ENCODE measurements around the gene FAM114A1. TPM values are rescaled to one million over a fixed set of nuclear protein-coding genes. Genes with fewer than 3 reads are reported as not detected.

Gene FAM114A1
- total RNA-seq, 2 donors from 2014 or later, result 19.3 to 39.3 TPM

DNA sequence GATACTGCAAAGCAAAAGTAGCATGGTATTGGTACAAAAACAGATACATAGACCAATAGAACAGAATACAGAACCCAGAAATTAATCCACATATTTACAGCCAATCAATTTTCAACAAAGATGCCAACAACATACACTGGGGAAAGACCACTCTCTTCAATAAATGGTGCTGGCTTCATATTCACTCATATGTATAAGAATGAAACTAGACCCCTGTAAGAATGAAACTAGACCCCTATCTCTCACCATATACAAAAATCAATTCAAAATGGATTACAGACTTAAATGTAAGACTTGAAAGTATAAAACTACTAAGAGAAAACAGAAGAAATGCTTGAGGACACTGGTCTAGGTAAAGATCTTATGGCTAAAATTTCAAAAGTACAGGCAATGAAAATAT is 30.3 kb upstream of the FAM114A1 start:
- H3K4me3 ChIP-seq (ENCODE audit: low read length), result no peak overlapping the region
- TF ChIP-seq, protein P1, sequence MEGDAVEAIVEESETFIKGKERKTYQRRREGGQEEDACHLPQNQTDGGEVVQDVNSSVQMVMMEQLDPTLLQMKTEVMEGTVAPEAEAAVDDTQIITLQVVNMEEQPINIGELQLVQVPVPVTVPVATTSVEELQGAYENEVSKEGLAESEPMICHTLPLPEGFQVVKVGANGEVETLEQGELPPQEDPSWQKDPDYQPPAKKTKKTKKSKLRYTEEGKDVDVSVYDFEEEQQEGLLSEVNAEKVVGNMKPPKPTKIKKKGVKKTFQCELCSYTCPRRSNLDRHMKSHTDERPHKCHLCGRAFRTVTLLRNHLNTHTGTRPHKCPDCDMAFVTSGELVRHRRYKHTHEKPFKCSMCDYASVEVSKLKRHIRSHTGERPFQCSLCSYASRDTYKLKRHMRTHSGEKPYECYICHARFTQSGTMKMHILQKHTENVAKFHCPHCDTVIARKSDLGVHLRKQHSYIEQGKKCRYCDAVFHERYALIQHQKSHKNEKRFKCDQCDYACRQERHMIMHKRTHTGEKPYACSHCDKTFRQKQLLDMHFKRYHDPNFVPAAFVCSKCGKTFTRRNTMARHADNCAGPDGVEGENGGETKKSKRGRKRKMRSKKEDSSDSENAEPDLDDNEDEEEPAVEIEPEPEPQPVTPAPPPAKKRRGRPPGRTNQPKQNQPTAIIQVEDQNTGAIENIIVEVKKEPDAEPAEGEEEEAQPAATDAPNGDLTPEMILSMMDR (conservative IDR thresholded peaks at IDR 0.05), result no peak
- no peak overlapping the region for H3K9ac ChIP-seq (ENCODE audit: extremely low read depth, low read length, poor library complexity, severe bottlenecking)
- H3K4me1 ChIP-seq (ENCODE audit: control insufficient read depth, insufficient read depth, low read length), result no peaks in the 10 kb centered on the region
- H3K9me3 ChIP-seq (ENCODE audit: control insufficient read depth, low read length), result no peaks in the 10 kb centered on the region
- H3K27ac ChIP-seq (ENCODE audit: low read depth, low read length), result no peak overlapping the region
- H3K9me3 Mint-ChIP-seq, result peaks cover 4% of the 10 kb centered on the region
- no peaks in the 10 kb centered on the region for H3K36me3 Mint-ChIP-seq (ENCODE audit: low read depth)
- no peaks in the 10 kb centered on the region for H3K27me3 ChIP-seq (ENCODE audit: control insufficient read depth, insufficient read depth, low read length, poor library complexity, severe bottlenecking)
- no peak for DNase-seq
- no peaks in the 10 kb centered on the region for H3K36me3 ChIP-seq (ENCODE audit: control insufficient read depth, insufficient read depth, low read length)
- no peaks in the 10 kb centered on the region for H3K4me1 Mint-ChIP-seq
- no peaks in the 10 kb centered on the region for H3K27me3 Mint-ChIP-seq (ENCODE audit: insufficient read depth)
- H3K27ac Mint-ChIP-seq, result no peak overlapping the region
- H3K4me3 Mint-ChIP-seq, result no peak overlapping the region

DNA sequence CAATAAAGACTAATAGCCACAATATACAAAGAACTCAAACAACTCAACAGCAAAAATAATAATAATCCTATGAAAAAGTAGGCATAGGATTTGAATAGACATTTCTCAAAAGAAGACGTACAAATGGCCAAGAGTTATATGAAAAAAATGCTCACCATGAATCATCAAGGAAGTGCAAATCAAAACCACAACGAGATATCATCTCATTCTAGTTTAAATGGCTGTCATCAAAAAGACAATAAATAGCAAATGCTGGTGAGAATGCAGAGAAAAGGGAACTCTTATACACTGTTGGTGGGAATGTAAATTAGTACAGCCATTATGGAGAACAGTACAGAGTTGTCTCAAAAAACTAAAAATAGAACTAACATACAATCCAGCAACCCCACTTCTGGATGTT is 29.8 kb upstream of the FAM114A1 start:
- Histone ChIP-seq H3K9me3 (ENCODE audit: control insufficient read depth, low read length) (no peaks in the 10 kb centered on the region), H3K4me1 (ENCODE audit: control insufficient read depth, insufficient read depth, low read length) (no peaks in the 10 kb centered on the region), H3K4me3 (ENCODE audit: low read length) (no peak overlapping the region), H3K9ac (ENCODE audit: extremely low read depth, low read length, poor library complexity, severe bottlenecking) (no peak overlapping the region), H3K27me3 (ENCODE audit: control insufficient read depth, insufficient read depth, low read length, poor library complexity, severe bottlenecking) (no peaks in the 10 kb centered on the region), H3K27ac (ENCODE audit: low read depth, low read length) (no peak overlapping the region), H3K36me3 (ENCODE audit: control insufficient read depth, insufficient read depth, low read length) (no peaks in the 10 kb centered on the region)
- no peak for DNase-seq
- no peaks in the 10 kb centered on the region for H3K4me1 Mint-ChIP-seq
- H3K27ac Mint-ChIP-seq, result no peak overlapping the region
- peaks cover 4% of the 10 kb centered on the region for H3K9me3 Mint-ChIP-seq
- TF ChIP-seq, protein P1 (conservative IDR thresholded peaks at IDR 0.05), result no peak
- H3K36me3 Mint-ChIP-seq (ENCODE audit: low read depth), result no peaks in the 10 kb centered on the region
- no peak overlapping the region for H3K4me3 Mint-ChIP-seq
- WGBS, 2 experiments (ENCODE audit: insufficient coverage in 1 of 2, insufficient read length in 1 of 2), result 90 to 93% methylated on average over 2 of the region's 2 CpGs
- H3K27me3 Mint-ChIP-seq (ENCODE audit: insufficient read depth), result no peaks in the 10 kb centered on the region

DNA sequence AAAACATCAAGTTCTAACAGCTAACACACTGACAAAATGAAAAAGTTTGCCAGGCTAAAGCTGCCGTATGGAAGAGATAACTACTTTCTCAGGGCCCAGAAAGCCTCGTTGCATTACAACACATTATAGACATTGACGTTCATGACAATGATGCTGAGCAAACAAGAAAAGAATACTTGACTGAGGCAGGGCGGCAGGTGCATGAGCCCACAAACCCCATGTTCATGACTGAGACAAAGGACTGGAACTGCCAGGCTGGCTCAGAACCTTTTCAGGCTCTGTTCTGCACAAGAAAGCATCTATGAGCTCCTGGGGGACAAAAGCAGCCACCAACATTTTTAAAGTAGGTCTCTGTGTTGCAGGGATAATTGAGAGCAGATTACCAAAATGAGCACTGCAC is 24.6 kb upstream of the FAM114A1 start:
- H3K9ac ChIP-seq (ENCODE audit: extremely low read depth, low read length, poor library complexity, severe bottlenecking), result no peak overlapping the region
- H3K4me3 Mint-ChIP-seq, result no peak overlapping the region
- H3K27me3 ChIP-seq (ENCODE audit: control insufficient read depth, insufficient read depth, low read length, poor library complexity, severe bottlenecking), result no peaks in the 10 kb centered on the region
- TF ChIP-seq, protein P1 (conservative IDR thresholded peaks at IDR 0.05), result no peak
- no peaks in the 10 kb centered on the region for H3K27me3 Mint-ChIP-seq (ENCODE audit: insufficient read depth)
- H3K4me1 Mint-ChIP-seq, result no peaks in the 10 kb centered on the region
- H3K36me3 Mint-ChIP-seq (ENCODE audit: low read depth), result no peaks in the 10 kb centered on the region
- H3K9me3 ChIP-seq (ENCODE audit: control insufficient read depth, low read length), result no peaks in the 10 kb centered on the region
- H3K4me1 ChIP-seq (ENCODE audit: control insufficient read depth, insufficient read depth, low read length), result no peaks in the 10 kb centered on the region
- peaks cover 10% of the 10 kb centered on the region for H3K9me3 Mint-ChIP-seq
- no peak overlapping the region for H3K27ac Mint-ChIP-seq
- H3K4me3 ChIP-seq (ENCODE audit: low read length), result no peak overlapping the region
- DNase-seq, result no peak
- peak overlapping the region; percentile 66 for H3K27ac ChIP-seq (ENCODE audit: low read depth, low read length)
- no peaks in the 10 kb centered on the region for H3K36me3 ChIP-seq (ENCODE audit: control insufficient read depth, insufficient read depth, low read length)
- 70 to 85% methylated on average over 4 of the region's 4 CpGs for WGBS, 2 experiments (ENCODE audit: insufficient coverage in 1 of 2, insufficient read length in 1 of 2)

Data from endodermal cell (in vitro differentiated cells).